H9 (cell line): ENCODE results near the gene AGK. TPM values are rescaled to one million over a fixed set of nuclear protein-coding genes. Genes with fewer than 3 reads are reported as not detected.

Experiments
- DNase-seq: peaks from one replicate; pipeline ENCODE4 v3.0.0-alpha.2; 2017
- H2AFZ ChIP-seq: one replicate; pipeline ENCODE4 v1.6.1; 2013; ENCODE audit warnings: mild to moderate bottlenecking, low read length, control low read depth, moderate library complexity
- H2AK5ac ChIP-seq: 2 replicates; pipeline ENCODE4 v1.6.1; 2013; ENCODE audit warnings: low read length, control low read depth, mixed read lengths; ENCODE audit not compliant: insufficient read length
- H2BK120ac ChIP-seq: one replicate; pipeline ENCODE4 v1.6.1; 2013; ENCODE audit warnings: low read depth, mild to moderate bottlenecking, low read length, control low read depth, inconsistent platforms; ENCODE audit not compliant: poor library complexity, severe bottlenecking
- H2BK12ac ChIP-seq: 2 replicates; pipeline ENCODE4 v1.6.1; 2013; ENCODE audit warnings: low read length, control low read depth, mixed read lengths, low read depth; ENCODE audit not compliant: insufficient read length
- H2BK15ac ChIP-seq: 2 replicates; pipeline ENCODE4 v1.6.1; 2013; ENCODE audit warnings: low read depth, low read length, control low read depth
- H2BK20ac ChIP-seq: one replicate; pipeline ENCODE4 v1.6.1; 2013; ENCODE audit warnings: low read depth, mild to moderate bottlenecking, low read length, control low read depth, inconsistent platforms; ENCODE audit not compliant: poor library complexity, severe bottlenecking
- H2BK5ac ChIP-seq: 2 replicates; pipeline ENCODE4 v1.6.1; 2013; ENCODE audit warnings: low read length, control low read depth, mixed read lengths; ENCODE audit not compliant: insufficient read length
- H3K14ac ChIP-seq: 2 replicates; pipeline ENCODE4 v1.6.1; 2013; ENCODE audit warnings: low read length, control low read depth; ENCODE audit not compliant: insufficient read depth
- H3K18ac ChIP-seq: 2 replicates; pipeline ENCODE4 v1.6.1; 2013; ENCODE audit warnings: low read depth, mild to moderate bottlenecking, mixed read lengths, low read length, control low read depth; ENCODE audit not compliant: insufficient read length
- H3K23ac ChIP-seq: 2 replicates; pipeline ENCODE4 v1.6.1; 2013; ENCODE audit warnings: low read length, control low read depth, mixed read lengths, low read depth; ENCODE audit not compliant: insufficient read length
- H3K23me2 ChIP-seq: 2 replicates; pipeline ENCODE4 v1.6.1; 2013; ENCODE audit warnings: low read depth, mild to moderate bottlenecking, mixed read lengths, low read length, control low read depth; ENCODE audit not compliant: insufficient read length, poor library complexity, severe bottlenecking
- H3K27ac ChIP-seq: 2 replicates; pipeline ENCODE4 v1.5.1; 2013; ENCODE audit warnings: low read length, control low read depth, mixed read lengths, low read depth; ENCODE audit not compliant: insufficient read length
- H3K27me3 ChIP-seq: 2 replicates; pipeline ENCODE4 v1.6.1; 2013; ENCODE audit warnings: low read length, control low read depth, inconsistent platforms; ENCODE audit not compliant: insufficient read depth
- H3K4ac ChIP-seq: 2 replicates; pipeline ENCODE4 v1.6.1; 2013; ENCODE audit warnings: low read depth, mild to moderate bottlenecking, control low read depth, inconsistent platforms, low read length, moderate library complexity
- H3K4me1 ChIP-seq: 2 replicates; pipeline ENCODE4 v1.6.1; 2013; ENCODE audit warnings: low read length, control low read depth, inconsistent platforms; ENCODE audit not compliant: insufficient read depth
- H3K4me2 ChIP-seq: 2 replicates; pipeline ENCODE4 v1.6.1; 2013; ENCODE audit warnings: low read length, control low read depth, mixed read lengths; ENCODE audit not compliant: insufficient read length, insufficient read depth
- H3K56ac ChIP-seq: 2 replicates; pipeline ENCODE4 v1.6.1; 2013; ENCODE audit warnings: low read depth, mild to moderate bottlenecking, mixed read lengths, low read length, control low read depth; ENCODE audit not compliant: insufficient read length
- H3K79me1 ChIP-seq: 2 replicates; pipeline ENCODE4 v1.6.1; 2013; ENCODE audit warnings: low read depth, mild to moderate bottlenecking, moderate library complexity, low read length, control low read depth, inconsistent platforms; ENCODE audit not compliant: insufficient read depth, poor library complexity, severe bottlenecking
- H3K79me2 ChIP-seq: 2 replicates; pipeline ENCODE4 v1.6.1; 2013; ENCODE audit warnings: low read length, control low read depth, inconsistent platforms; ENCODE audit not compliant: insufficient read depth
- H3K9ac ChIP-seq: 2 replicates; pipeline ENCODE4 v1.6.1; 2013; ENCODE audit warnings: low read length, control low read depth, mixed read lengths; ENCODE audit not compliant: insufficient read length; ENCODE audit errors: extremely low read depth
- H3K9me3 ChIP-seq: one replicate; pipeline ENCODE4 v1.6.1; 2013; ENCODE audit warnings: low read depth, low read length, inconsistent platforms; ENCODE audit not compliant: control insufficient read depth
- H3T11ph ChIP-seq: one replicate; pipeline ENCODE4 v1.6.1; 2013; ENCODE audit warnings: mild to moderate bottlenecking, low read length, control low read depth, inconsistent platforms
- H4K20me1 ChIP-seq: one replicate; pipeline ENCODE4 v1.6.1; 2013; ENCODE audit not compliant: control insufficient read depth, insufficient read length, insufficient read depth
- H4K5ac ChIP-seq: 2 replicates; pipeline ENCODE4 v1.6.1; 2013; ENCODE audit warnings: low read depth, mild to moderate bottlenecking, mixed read lengths, low read length, control low read depth; ENCODE audit not compliant: insufficient read length
- H4K8ac ChIP-seq: replicated peaks from 2 replicates; pipeline ENCODE4 v1.6.1; 2013; ENCODE audit warnings: low read length, control low read depth, mixed read lengths, low read depth; ENCODE audit not compliant: insufficient read length
- H4K91ac ChIP-seq: 2 replicates; pipeline ENCODE4 v1.6.1; 2013; ENCODE audit warnings: low read depth, mild to moderate bottlenecking, moderate library complexity, mixed read lengths, low read length, control low read depth; ENCODE audit not compliant: insufficient read length
- H3K27ac Mint-ChIP-seq, 3 experiments: 2 replicates in 2 of 3; 3 replicates in 1 of 3; pipeline ENCODE4 v1.8.0; 2020 to 2021; ENCODE audit warnings: mixed read lengths in 3 of 3, mild to moderate bottlenecking in 1 of 3, moderate library complexity in 1 of 3
- H3K27me3 Mint-ChIP-seq: 2 replicates; pipeline ENCODE4 v1.8.0; 2021; ENCODE audit warnings: low read depth, mild to moderate bottlenecking, moderate library complexity, mixed read lengths
- H3K36me3 Mint-ChIP-seq, 3 experiments: 2 replicates in 2 of 3; 3 replicates in 1 of 3; pipeline ENCODE4 v1.8.0; 2020 to 2021; ENCODE audit warnings: low read depth in 3 of 3, mixed read lengths in 3 of 3; ENCODE audit not compliant: insufficient read depth in 1 of 3
- H3K4me1 Mint-ChIP-seq, 2 experiments: 2 replicates each; pipeline ENCODE4 v1.8.0; 2020; ENCODE audit warnings: mixed read lengths in 2 of 2
- H3K4me3 Mint-ChIP-seq, 2 experiments: 2 replicates in 1 of 2; 3 replicates in 1 of 2; pipeline ENCODE4 v1.8.0; 2020 to 2021; ENCODE audit warnings: mild to moderate bottlenecking in 2 of 2, mixed read lengths in 2 of 2, moderate library complexity in 1 of 2
- H3K9me3 Mint-ChIP-seq, 2 experiments: 2 replicates in 1 of 2; 3 replicates in 1 of 2; pipeline ENCODE4 v1.8.0; 2020; ENCODE audit warnings: mild to moderate bottlenecking in 2 of 2, mixed read lengths in 2 of 2, moderate library complexity in 1 of 2
- CTCF ChIP-seq: fragments of 200-600 bp; sonication (generic); conservative IDR thresholded peaks from 3 replicates; pipeline ENCODE4 v1.8.0; 2021; ENCODE audit warnings: antibody characterized with exemption, mild to moderate bottlenecking
- WGBS: extraction: QIAGEN DNeasy Blood & Tissue Kit; methylation state at CpG from one replicate; pipeline ENCODE4 v1.1.7; 2013; ENCODE audit warnings: missing lambda C conversion rate, low lambda C conversion rate, mixed read lengths; ENCODE audit not compliant: insufficient read length; ENCODE audit errors: extremely low coverage; 5-methylcytosine and 5-hydroxymethylcytosine counted together
- total RNA-seq: library from RNA; stranded (reverse); gene quantifications from 2 replicates; pipeline ENCODE4 v1.2.1, GENCODE V29; 2021

AGK gene
- total RNA-seq, 1 experiment from 2014 or later: 35.1 TPM

- H3K14ac ChIP-seq: no peak overlapping the region
- no peak overlapping the region for H3K23ac ChIP-seq
- H2BK15ac ChIP-seq: no peak overlapping the region
- no peak overlapping the region for H3K27ac ChIP-seq
- H3T11ph ChIP-seq: no peak overlapping the region
- H3K27me3 ChIP-seq: no peaks in the 10 kb centered on the region
- no peak overlapping the region for H3K56ac ChIP-seq
- no peaks in the 10 kb centered on the region for H3K9me3 ChIP-seq
- H3K18ac ChIP-seq: no peak overlapping the region
- no peak overlapping the region for H4K8ac ChIP-seq
- no peak overlapping the region for H4K91ac ChIP-seq
- no peak overlapping the region for H4K5ac ChIP-seq
- no peak overlapping the region for H2AFZ ChIP-seq
- H3K4ac ChIP-seq: no peak overlapping the region
- H3K79me2 ChIP-seq: no peaks in the 10 kb centered on the region
- H2AK5ac ChIP-seq: no peak overlapping the region
- Mint-ChIP-seq H3K4me3 (no peak overlapping the region), H3K27me3 (no peaks in the 10 kb centered on the region), H3K27ac (no peak overlapping the region), H3K36me3 (peaks cover 19 to 66% (median 45%) of the 10 kb centered on the region in 3 experiments; a peak in 6 of 7 replicates), H3K9me3 (no peaks in the 10 kb centered on the region; a peak in 1 of 5 replicates), H3K4me1 (no peaks in the 10 kb centered on the region)
- H2BK5ac ChIP-seq: no peak overlapping the region
- H3K9ac ChIP-seq: no peak overlapping the region
- no peak overlapping the region for H2BK20ac ChIP-seq
- H4K20me1 ChIP-seq: no peaks in the 10 kb centered on the region
- no peak overlapping the region for H2BK12ac ChIP-seq
- no peaks in the 10 kb centered on the region for H3K23me2 ChIP-seq
- TF ChIP-seq CTCF: no peak
- no peak overlapping the region for H2BK120ac ChIP-seq
- H3K79me1 ChIP-seq: no peaks in the 10 kb centered on the region
- no peak overlapping the region for H3K4me2 ChIP-seq
- H3K4me1 ChIP-seq: no peaks in the 10 kb centered on the region
- no CpG with 5 or more reads among the region's 6 CpGs for WGBS
- DNase-seq: no peak
These were observed 113.2 kb downstream of the AGK start for GRCh38 chr7:141664450-141664849.
